Stimulated activated CD4-positive, alpha-beta T cell treated with anti-CD3 and anti-CD28 coated beads, Interleukin-15, amount 100 ng/mL, for 48 hours (primary cell): ENCODE measurements around the gene MS4A5.
A peak's percentile ranks its signal among the peaks of the same experiment; 100 is the strongest.

Experiments used
- DNase-seq, 2 donors: peaks; one replicate each; pipeline ENCODE4 v3.0.0-alpha.2; 2020; ENCODE audit warnings: low read depth in 2 of 2

Gene MS4A5

DNA sequence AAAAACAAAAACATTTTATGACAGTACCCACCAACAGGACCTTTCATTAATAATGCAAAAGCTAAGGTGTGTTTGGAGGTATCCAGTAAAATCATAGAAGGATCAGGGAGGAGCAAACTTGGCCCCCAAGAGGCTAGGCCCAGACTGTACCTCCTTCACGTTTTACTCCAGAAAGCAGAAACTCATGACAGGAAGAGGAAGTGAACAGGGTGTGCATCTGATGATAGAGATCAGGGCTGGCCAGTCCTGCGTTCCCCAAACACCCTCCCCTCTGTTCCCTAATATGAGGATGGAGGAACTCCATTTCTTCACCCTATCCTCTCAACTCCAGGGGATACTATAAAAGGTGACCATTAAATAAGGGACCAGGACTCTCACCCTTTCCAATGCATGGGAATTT, 53.0 kb downstream of the MS4A5 start:
- DNase-seq = no peak

DNA sequence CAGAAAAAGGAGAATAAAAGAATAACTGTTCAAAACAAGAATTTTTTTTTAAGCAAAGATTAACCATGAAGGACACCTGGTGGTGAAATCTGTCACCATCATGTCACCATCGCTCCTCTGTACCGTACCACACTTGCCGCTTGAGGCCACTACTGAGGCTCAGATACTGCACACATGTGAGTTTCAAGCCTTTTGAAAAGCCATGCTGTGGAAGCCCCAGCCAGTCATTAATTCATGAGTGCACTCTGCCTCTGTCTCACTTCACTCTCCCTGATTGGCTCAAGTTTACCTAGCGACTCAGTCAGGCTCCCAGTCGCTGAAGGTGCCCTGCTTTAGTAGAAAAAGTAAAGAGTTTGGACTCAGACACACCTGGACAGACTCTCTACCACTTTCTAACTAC, 56.6 kb downstream of the MS4A5 start:
- DNase-seq = peak in 1 of 2 donors; percentile 0

DNA sequence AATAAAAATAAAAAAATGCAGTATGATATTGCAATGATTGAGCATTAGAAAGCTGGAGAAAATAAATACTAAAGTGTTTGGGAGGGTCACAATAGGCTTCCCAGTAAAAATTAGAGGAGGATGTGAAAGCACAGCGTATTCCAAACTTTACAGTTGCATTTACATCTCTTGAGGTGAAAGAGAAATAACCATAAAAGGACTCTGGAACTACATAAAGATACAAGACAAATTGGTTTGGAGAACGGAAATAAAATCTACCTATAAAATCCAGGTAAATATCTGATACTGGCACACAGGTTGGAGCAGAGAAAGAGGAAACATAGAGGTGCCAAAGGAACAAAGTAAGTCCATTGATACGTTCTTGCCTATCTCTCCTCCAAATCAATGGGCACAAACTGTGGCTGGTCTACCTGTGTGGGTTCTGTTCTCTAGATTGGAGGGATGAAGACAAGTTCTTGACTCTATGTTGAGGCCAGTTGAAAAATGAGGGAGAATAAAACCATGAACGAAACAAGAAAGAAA, 63.2 kb downstream of the MS4A5 start, which contains the start of gene MS4A12:
Gene MS4A12, plus strand, starts transcription at position 291 of the 522 bp plus-strand sequence. CDS start 4,541 bp downstream, outside the sequence.
- DNase-seq = no peak

DNA sequence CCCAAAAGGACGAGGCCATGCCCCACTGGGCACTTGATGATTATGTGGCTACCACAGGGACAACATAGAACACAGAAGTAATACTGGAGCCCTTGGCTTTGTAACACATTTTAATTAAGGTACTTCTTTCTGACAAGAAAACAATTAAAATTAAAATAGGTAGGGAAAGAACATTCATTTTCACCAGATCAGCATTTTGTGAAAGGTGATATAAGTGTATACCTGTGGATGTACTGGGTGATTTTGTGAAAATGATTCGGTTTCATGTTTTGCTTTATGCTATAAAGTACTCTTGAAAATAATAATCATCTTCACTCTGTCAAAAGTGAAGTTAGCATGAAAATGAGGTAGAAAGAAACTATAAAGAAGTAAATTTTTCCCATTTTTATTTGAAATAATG, 64.1 kb downstream of the MS4A5 start:
- DNase-seq = no peak
